ENCODE results near the gene EFR3B. TPM values are rescaled to one million over a fixed set of nuclear protein-coding genes. Genes with fewer than 3 reads are reported as not detected.
"Not testable (repeated sequence)": the region's sequence is repeated elsewhere in the genome, so short reads cannot be mapped to it uniquely, and the experiment has no call there.

Gene EFR3B
- total RNA-seq, 1 experiment from 2014 or later = 7.0 TPM

DNA sequence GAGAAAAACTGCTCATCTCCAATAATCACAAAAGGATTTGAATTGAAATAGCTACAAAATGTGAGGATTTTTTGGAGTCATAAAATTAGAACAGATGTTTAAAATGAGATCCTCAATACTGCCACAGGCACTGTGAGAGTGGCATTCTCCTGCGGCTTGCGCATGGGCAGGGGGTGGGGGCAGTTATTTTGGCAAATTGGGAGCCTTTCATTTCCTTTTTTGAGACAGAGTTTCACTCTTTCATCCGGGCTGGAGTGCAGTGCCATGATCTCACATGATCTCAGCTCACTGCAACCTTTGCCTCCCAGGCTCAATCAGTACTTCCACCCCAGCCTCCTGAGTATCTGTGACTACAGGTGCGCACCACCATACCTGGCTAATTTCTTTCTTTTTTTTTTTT is 84.1 kb downstream of the EFR3B start:
- no peaks in the 10 kb centered on the region; the same call in 1 of the 2 replicates for H3K4me1 ChIP-seq (ENCODE audit: insufficient read depth, low read length)
- no peak for DNase-seq
- TF ChIP-seq, protein P1, sequence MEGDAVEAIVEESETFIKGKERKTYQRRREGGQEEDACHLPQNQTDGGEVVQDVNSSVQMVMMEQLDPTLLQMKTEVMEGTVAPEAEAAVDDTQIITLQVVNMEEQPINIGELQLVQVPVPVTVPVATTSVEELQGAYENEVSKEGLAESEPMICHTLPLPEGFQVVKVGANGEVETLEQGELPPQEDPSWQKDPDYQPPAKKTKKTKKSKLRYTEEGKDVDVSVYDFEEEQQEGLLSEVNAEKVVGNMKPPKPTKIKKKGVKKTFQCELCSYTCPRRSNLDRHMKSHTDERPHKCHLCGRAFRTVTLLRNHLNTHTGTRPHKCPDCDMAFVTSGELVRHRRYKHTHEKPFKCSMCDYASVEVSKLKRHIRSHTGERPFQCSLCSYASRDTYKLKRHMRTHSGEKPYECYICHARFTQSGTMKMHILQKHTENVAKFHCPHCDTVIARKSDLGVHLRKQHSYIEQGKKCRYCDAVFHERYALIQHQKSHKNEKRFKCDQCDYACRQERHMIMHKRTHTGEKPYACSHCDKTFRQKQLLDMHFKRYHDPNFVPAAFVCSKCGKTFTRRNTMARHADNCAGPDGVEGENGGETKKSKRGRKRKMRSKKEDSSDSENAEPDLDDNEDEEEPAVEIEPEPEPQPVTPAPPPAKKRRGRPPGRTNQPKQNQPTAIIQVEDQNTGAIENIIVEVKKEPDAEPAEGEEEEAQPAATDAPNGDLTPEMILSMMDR (conservative IDR thresholded peaks at IDR 0.05) = no peak
- no peaks in the 10 kb centered on the region for H3K79me1 ChIP-seq (ENCODE audit: insufficient read depth, low read depth, low read length, poor library complexity, severe bottlenecking)
- H3K79me2 ChIP-seq (ENCODE audit: insufficient read depth, low read length) = no peaks in the 10 kb centered on the region
- H2BK120ac ChIP-seq (ENCODE audit: low read depth, low read length, poor library complexity, severe bottlenecking) = no peak overlapping the region
- H2BK5ac ChIP-seq (ENCODE audit: insufficient read length, low read length) = no peak overlapping the region
- no peak overlapping the region for H3K4me2 ChIP-seq (ENCODE audit: insufficient read depth, insufficient read length, low read length)
- no peak overlapping the region for H3K4me3 Mint-ChIP-seq
- H4K5ac ChIP-seq (ENCODE audit: insufficient read length, low read depth, low read length) = no peak overlapping the region
- H4K8ac ChIP-seq (replicated peaks; ENCODE audit: insufficient read length, low read depth, low read length) = no peak overlapping the region
- no peak overlapping the region for H3K14ac ChIP-seq (ENCODE audit: insufficient read depth, low read length)
- no peak overlapping the region for H4K91ac ChIP-seq (ENCODE audit: insufficient read length, low read depth, low read length)
- no peaks in the 10 kb centered on the region for H4K20me1 ChIP-seq (ENCODE audit: control insufficient read depth, insufficient read depth, insufficient read length)
- peaks cover 4 to 8% (median 7%) of the 10 kb centered on the region in 3 experiments for H3K36me3 Mint-ChIP-seq (ENCODE audit: insufficient read depth in 1 of 3, low read depth in 3 of 3)
- H2AFZ ChIP-seq (ENCODE audit: low read length) = no peak overlapping the region
- H3K27ac Mint-ChIP-seq = no peak overlapping the region
- H3K9ac ChIP-seq (ENCODE audit: extremely low read depth, insufficient read length, low read length) = no peak overlapping the region
- H3K18ac ChIP-seq (ENCODE audit: insufficient read length, low read depth, low read length) = no peak overlapping the region
- H3K9me3 ChIP-seq (ENCODE audit: control insufficient read depth, low read depth, low read length) = no peaks in the 10 kb centered on the region
- H3T11ph ChIP-seq (ENCODE audit: low read length) = no peak overlapping the region
- H3K4ac ChIP-seq (ENCODE audit: low read depth, low read length) = no peak overlapping the region
- H3K27ac ChIP-seq (ENCODE audit: insufficient read length, low read depth, low read length) = no peak overlapping the region
- no peak overlapping the region for H2BK12ac ChIP-seq (ENCODE audit: insufficient read length, low read depth, low read length)
- WGBS (ENCODE audit: extremely low coverage, insufficient read length, low lambda C conversion rate) = no CpG with 5 or more reads among the region's 4 CpGs
- H3K9me3 Mint-ChIP-seq = peaks cover 0 to 3% of the 10 kb centered on the region in 2 experiments; a peak in 2 of 5 replicates
- H3K23me2 ChIP-seq (ENCODE audit: insufficient read length, low read depth, low read length, poor library complexity, severe bottlenecking) = no peaks in the 10 kb centered on the region
- no peak overlapping the region for H2AK5ac ChIP-seq (ENCODE audit: insufficient read length, low read length)
- H2BK20ac ChIP-seq (ENCODE audit: low read depth, low read length, poor library complexity, severe bottlenecking) = no peak overlapping the region
- H3K56ac ChIP-seq (ENCODE audit: insufficient read length, low read depth, low read length) = no peak overlapping the region
- H2BK15ac ChIP-seq (ENCODE audit: low read depth, low read length) = no peak overlapping the region
- H3K4me1 Mint-ChIP-seq = peaks cover 3 to 6% of the 10 kb centered on the region in 2 experiments
- peaks cover 6% of the 10 kb centered on the region for H3K27me3 Mint-ChIP-seq (ENCODE audit: low read depth)
- H3K27me3 ChIP-seq (ENCODE audit: insufficient read depth, low read length) = no peaks in the 10 kb centered on the region
- H3K23ac ChIP-seq (ENCODE audit: insufficient read length, low read depth, low read length) = no peak overlapping the region

GRCh38 chr2:25127071-25127470 is 85.2 kb downstream of the EFR3B start:
- H2BK5ac ChIP-seq (ENCODE audit: insufficient read length, low read length); H2BK15ac ChIP-seq (ENCODE audit: low read depth, low read length); H2BK20ac ChIP-seq (ENCODE audit: low read depth, low read length, poor library complexity, severe bottlenecking); H3K27me3 ChIP-seq (ENCODE audit: insufficient read depth, low read length); H2AK5ac ChIP-seq (ENCODE audit: insufficient read length, low read length); H3K4me1 ChIP-seq (ENCODE audit: insufficient read depth, low read length); H3K56ac ChIP-seq (ENCODE audit: insufficient read length, low read depth, low read length); H3K23ac ChIP-seq (ENCODE audit: insufficient read length, low read depth, low read length); H2BK12ac ChIP-seq (ENCODE audit: insufficient read length, low read depth, low read length); DNase-seq; H4K5ac ChIP-seq (ENCODE audit: insufficient read length, low read depth, low read length); H2AFZ ChIP-seq (ENCODE audit: low read length); H3K4me3 Mint-ChIP-seq; H3K79me1 ChIP-seq (ENCODE audit: insufficient read depth, low read depth, low read length, poor library complexity, severe bottlenecking); H4K8ac ChIP-seq (replicated peaks; ENCODE audit: insufficient read length, low read depth, low read length); H3K14ac ChIP-seq (ENCODE audit: insufficient read depth, low read length); H3T11ph ChIP-seq (ENCODE audit: low read length); H3K18ac ChIP-seq (ENCODE audit: insufficient read length, low read depth, low read length); H3K4me2 ChIP-seq (ENCODE audit: insufficient read depth, insufficient read length, low read length); H3K9ac ChIP-seq (ENCODE audit: extremely low read depth, insufficient read length, low read length); H4K20me1 ChIP-seq (ENCODE audit: control insufficient read depth, insufficient read depth, insufficient read length); H4K91ac ChIP-seq (ENCODE audit: insufficient read length, low read depth, low read length); H3K27ac ChIP-seq (ENCODE audit: insufficient read length, low read depth, low read length); H3K4ac ChIP-seq (ENCODE audit: low read depth, low read length); H3K4me1 Mint-ChIP-seq; H3K27ac Mint-ChIP-seq; H3K9me3 Mint-ChIP-seq; H3K79me2 ChIP-seq (ENCODE audit: insufficient read depth, low read length); H3K9me3 ChIP-seq (ENCODE audit: control insufficient read depth, low read depth, low read length); H2BK120ac ChIP-seq (ENCODE audit: low read depth, low read length, poor library complexity, severe bottlenecking); H3K36me3 Mint-ChIP-seq (ENCODE audit: insufficient read depth in 1 of 3, low read depth in 3 of 3); H3K23me2 ChIP-seq (ENCODE audit: insufficient read length, low read depth, low read length, poor library complexity, severe bottlenecking): not testable (repeated sequence)
- WGBS (ENCODE audit: extremely low coverage, insufficient read length, low lambda C conversion rate) = no CpG with 5 or more reads among the region's 3 CpGs
- peaks cover 16% of the 10 kb centered on the region for H3K27me3 Mint-ChIP-seq (ENCODE audit: low read depth)
